ENCODE data around the gene SETBP1.

The SETBP1 gene

DNA sequence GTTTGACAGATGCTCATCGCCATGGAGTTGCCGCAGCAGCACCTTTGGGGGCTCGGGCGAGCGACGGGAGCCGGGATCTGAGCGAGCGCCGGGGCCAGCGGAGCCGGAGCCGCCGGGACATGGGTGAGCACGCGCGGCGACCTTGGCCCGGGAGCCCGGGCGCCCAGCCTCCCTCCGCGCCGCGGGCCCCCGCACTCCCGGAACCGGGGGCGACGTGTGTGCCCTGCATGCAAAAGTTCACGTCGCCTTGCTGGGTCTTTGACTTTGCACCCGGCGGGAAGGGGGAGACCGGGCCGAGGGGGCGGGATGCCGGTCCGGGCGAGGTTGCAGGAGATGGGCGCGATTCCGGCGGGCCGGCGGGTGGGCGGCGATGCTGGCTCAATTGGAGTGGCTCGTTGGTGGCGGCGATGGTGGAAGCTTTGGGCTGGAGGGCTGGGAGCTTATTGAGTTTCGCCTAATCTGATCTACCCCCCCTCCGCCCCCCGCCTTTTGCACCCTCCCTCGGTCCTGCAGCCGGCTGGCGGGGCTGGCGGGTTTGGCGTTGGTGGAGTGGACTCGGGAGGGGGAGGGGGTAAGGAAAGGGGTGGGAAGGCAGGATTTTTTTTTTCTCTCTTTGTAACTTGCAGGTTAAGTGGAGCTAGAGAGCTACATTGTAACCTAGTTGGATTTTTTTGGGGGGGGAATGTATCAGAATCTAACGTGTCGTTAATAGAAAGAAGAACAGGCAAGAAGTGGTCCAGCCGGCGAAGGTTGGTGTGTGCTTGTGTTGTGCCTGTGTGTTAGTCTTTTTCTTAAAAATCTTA, at the start of gene SETBP1:
SETBP1 (plus strand) TSS at position 616 of the 803 bp plus-strand sequence. CDS start 20,459 bp downstream, outside the sequence.
- ATAC-seq = peak; percentile 61
- Mint-ChIP-seq H3K36me3 (no peaks in the 10 kb centered on the region), H3K9me3 (no peaks in the 10 kb centered on the region), H3K27me3 (no peaks in the 10 kb centered on the region), H3K27ac (no peak within 1 kb of the TSS), H3K4me1 (peaks cover 21% of the 10 kb centered on the region), H3K4me3 (no peak within 1 kb of the TSS)

DNA sequence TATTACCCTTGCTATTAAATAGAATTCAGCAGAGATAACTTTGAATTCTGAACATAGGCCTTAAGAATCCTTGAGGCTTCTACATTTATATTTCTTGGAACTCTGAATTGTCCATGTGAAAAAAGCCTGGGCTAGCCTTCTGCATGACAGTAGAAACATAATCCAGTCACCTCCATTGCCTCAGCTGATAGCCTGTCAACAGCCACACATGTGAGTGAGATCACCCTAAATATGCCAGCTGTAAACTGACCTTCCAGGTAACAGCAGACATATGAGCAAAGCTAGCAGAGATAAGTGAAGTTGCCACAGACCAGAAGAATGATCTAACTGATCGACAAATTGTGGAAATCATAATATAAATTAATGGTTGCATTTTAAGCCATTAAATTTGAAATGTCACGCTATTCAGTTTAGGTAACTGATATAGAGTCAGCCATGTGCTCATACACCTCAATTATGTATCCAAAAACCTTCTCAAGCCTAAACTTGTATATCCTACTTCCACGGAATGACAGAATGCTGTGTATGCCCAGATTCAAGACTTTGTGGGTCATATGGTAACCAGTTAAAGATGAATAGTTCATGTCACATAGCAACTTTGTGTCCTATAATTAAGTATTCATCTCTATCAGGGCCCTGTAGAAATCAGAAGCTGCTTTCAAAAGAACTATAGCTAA, 48.1 kb upstream of the SETBP1 start:
- no peak for ATAC-seq
- Mint-ChIP-seq H3K36me3 (no peaks in the 10 kb centered on the region), H3K27me3 (no peaks in the 10 kb centered on the region), H3K4me3 (no peak overlapping the region), H3K27ac (no peak overlapping the region), H3K4me1 (peaks cover 50% of the 10 kb centered on the region), H3K9me3 (peaks cover 7% of the 10 kb centered on the region)

GRCh38 chr18:44635546-44635945, 45.1 kb upstream of the SETBP1 start:
- Mint-ChIP-seq H3K36me3 (no peaks in the 10 kb centered on the region), H3K27ac (no peak overlapping the region), H3K4me3 (no peak overlapping the region), H3K9me3 (peaks cover 7% of the 10 kb centered on the region), H3K27me3 (no peaks in the 10 kb centered on the region), H3K4me1 (peaks cover 34% of the 10 kb centered on the region)
- no peak for ATAC-seq

GRCh38 chr18:44636241-44636640, 44.4 kb upstream of the SETBP1 start:
- peaks cover 30% of the 10 kb centered on the region for H3K4me1 Mint-ChIP-seq
- no peak overlapping the region for H3K4me3 Mint-ChIP-seq
- no peaks in the 10 kb centered on the region for H3K27me3 Mint-ChIP-seq
- ATAC-seq = peak; percentile 79
- no peaks in the 10 kb centered on the region for H3K36me3 Mint-ChIP-seq
- peak overlapping the region; percentile 30 for H3K27ac Mint-ChIP-seq
- peaks cover 5% of the 10 kb centered on the region for H3K9me3 Mint-ChIP-seq

- Mint-ChIP-seq H3K4me3 (no peak overlapping the region), H3K27ac (no peak overlapping the region), H3K36me3 (no peaks in the 10 kb centered on the region), H3K4me1 (peaks cover 29% of the 10 kb centered on the region), H3K27me3 (no peaks in the 10 kb centered on the region), H3K9me3 (no peaks in the 10 kb centered on the region)
- peak; percentile 79 for ATAC-seq
These were observed 43.3 kb upstream of the SETBP1 start for GRCh38 chr18:44637210-44638033.

GRCh38 chr18:44638034-44638540, 42.6 kb upstream of the SETBP1 start:
- Mint-ChIP-seq H3K9me3 (no peaks in the 10 kb centered on the region), H3K27ac (no peak overlapping the region), H3K4me3 (no peak overlapping the region), H3K36me3 (no peaks in the 10 kb centered on the region), H3K27me3 (no peaks in the 10 kb centered on the region), H3K4me1 (peaks cover 29% of the 10 kb centered on the region)
- ATAC-seq = no peak

GRCh38 chr18:44638811-44639210, 41.9 kb upstream of the SETBP1 start:
- Mint-ChIP-seq H3K4me1 (peaks cover 29% of the 10 kb centered on the region), H3K9me3 (no peaks in the 10 kb centered on the region), H3K4me3 (no peak overlapping the region), H3K27ac (no peak overlapping the region), H3K36me3 (no peaks in the 10 kb centered on the region), H3K27me3 (no peaks in the 10 kb centered on the region)
- ATAC-seq = no peak

DNA sequence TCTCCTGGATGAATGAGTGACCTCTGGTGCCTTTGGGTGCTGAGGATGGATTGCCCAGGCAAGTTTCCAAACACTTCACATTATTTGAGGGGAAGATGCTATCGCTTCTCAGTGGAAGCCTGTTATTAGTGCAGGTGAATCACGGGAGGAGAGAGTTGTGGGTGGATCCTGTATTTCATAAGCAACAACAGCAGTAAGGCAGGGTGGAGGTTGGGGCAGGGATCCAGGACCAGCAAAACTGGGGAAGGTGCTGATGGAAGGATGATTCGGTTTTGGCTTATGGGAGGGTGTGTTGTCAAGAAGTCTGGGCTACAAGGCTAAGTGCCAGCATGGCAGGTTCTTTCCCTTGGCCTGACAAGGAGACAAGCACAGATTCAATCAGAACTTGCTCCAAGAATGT, 37.7 kb upstream of the SETBP1 start:
- Mint-ChIP-seq H3K27me3 (no peaks in the 10 kb centered on the region), H3K36me3 (no peaks in the 10 kb centered on the region), H3K9me3 (no peaks in the 10 kb centered on the region), H3K27ac (no peak overlapping the region), H3K4me3 (no peak overlapping the region), H3K4me1 (peaks cover 4% of the 10 kb centered on the region)
- no peak for ATAC-seq

GRCh38 chr18:44651478-44651877, 29.2 kb upstream of the SETBP1 start:
- no peaks in the 10 kb centered on the region for H3K36me3 Mint-ChIP-seq
- no peaks in the 10 kb centered on the region for H3K9me3 Mint-ChIP-seq
- no peak overlapping the region for H3K4me3 Mint-ChIP-seq
- no peaks in the 10 kb centered on the region for H3K4me1 Mint-ChIP-seq
- H3K27ac Mint-ChIP-seq = no peak overlapping the region
- ATAC-seq = no peak
- no peaks in the 10 kb centered on the region for H3K27me3 Mint-ChIP-seq

DNA sequence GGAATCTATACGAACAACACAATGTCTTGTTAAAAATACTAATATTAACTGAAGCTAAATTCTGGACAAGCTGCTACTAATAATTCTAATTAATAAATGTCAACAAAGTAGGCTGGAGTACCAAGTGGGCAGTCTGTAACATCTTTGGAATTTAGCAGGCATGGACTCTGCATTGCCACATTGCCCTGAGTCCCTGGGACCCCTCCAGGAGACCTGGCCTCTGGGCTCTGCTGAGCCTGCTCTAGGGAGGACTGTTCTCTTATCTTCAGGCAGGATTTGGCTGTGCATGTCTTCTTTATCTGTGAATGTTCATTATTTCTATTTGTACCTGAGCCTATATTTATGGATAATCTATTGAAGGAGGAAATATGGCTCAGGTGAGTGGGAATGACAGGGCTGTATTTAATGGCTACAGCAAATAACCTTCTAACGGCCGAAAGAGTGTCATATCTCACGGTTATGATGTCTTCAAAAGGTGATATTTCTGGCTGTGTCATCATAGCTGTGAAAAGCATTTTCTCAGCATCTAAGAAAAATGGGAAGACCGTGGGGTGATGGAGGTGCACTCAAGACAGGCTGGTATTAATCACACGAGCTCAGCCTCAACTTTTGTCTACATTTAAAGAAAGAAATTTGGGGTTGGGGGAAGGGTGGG, 28.6 kb upstream of the SETBP1 start:
- no peaks in the 10 kb centered on the region for H3K27me3 Mint-ChIP-seq
- no peaks in the 10 kb centered on the region for H3K36me3 Mint-ChIP-seq
- no peaks in the 10 kb centered on the region for H3K9me3 Mint-ChIP-seq
- no peaks in the 10 kb centered on the region for H3K4me1 Mint-ChIP-seq
- no peak overlapping the region for H3K4me3 Mint-ChIP-seq
- no peak overlapping the region for H3K27ac Mint-ChIP-seq
- no peak for ATAC-seq

DNA sequence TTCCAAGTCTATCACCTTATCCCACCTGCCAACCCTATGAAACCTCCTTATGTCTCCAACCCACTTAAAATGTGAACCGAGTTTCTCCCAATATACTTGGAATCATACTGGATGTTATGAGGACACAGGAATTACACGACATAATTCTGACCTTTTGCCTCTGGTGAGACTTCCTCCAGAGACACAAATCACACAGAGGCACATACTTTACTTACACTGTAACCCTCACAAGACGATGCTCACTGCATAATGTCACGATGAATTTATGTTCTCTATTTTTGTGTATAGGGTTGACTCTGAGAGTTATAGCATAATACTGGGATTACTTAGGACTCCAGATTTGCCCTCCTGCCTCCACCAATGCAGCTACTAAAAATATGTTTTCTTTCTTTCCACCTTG, 28.0 kb upstream of the SETBP1 start:
- no peak for ATAC-seq
- Mint-ChIP-seq H3K4me1 (no peaks in the 10 kb centered on the region), H3K27me3 (no peaks in the 10 kb centered on the region), H3K4me3 (no peak overlapping the region), H3K36me3 (no peaks in the 10 kb centered on the region), H3K9me3 (no peaks in the 10 kb centered on the region), H3K27ac (no peak overlapping the region)

DNA sequence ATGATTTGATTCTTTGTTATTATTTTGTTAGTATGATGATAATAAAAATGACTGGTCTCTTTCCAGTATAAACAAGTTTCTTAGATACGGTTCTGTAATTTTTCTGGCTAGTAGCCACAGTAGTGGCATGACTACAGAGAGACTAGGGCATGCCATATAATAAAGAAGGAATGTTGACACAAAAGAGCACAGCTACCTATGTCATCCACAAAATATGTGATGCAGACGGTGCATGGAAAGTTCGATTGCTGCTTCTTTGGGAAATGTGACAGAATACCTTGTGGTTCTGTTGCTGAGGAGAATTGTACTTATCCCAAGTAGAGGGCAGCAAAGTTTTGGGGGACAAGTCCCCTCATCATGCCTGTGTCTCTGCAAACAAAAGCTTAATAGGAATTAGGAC, 26.1 kb upstream of the SETBP1 start:
- ATAC-seq = no peak
- Mint-ChIP-seq H3K9me3 (no peaks in the 10 kb centered on the region), H3K4me3 (no peak overlapping the region), H3K36me3 (no peaks in the 10 kb centered on the region), H3K4me1 (no peaks in the 10 kb centered on the region), H3K27ac (no peak overlapping the region), H3K27me3 (no peaks in the 10 kb centered on the region)

DNA sequence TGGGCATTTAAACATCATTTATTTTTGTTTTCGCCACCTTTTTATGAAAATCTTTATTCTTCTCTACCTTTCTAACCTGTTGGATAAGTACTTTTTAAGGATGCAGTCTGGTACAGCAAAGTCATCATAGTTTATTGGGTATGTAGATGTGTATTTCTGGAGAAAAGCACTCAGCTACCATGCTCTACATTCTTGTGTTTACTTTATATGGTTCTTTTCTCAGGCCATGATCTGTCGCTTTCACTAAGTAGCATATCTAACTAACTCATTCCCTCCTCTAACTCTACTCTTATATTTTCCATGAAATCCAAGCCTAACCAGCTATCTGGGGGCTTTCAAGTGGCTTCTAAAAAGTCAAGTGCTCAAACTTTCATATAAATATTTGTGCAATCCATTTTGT, 25.3 kb upstream of the SETBP1 start:
- no peak for ATAC-seq
- Mint-ChIP-seq H3K4me3 (no peak overlapping the region), H3K36me3 (no peaks in the 10 kb centered on the region), H3K27ac (no peak overlapping the region), H3K27me3 (no peaks in the 10 kb centered on the region), H3K4me1 (no peaks in the 10 kb centered on the region), H3K9me3 (no peaks in the 10 kb centered on the region)

DNA sequence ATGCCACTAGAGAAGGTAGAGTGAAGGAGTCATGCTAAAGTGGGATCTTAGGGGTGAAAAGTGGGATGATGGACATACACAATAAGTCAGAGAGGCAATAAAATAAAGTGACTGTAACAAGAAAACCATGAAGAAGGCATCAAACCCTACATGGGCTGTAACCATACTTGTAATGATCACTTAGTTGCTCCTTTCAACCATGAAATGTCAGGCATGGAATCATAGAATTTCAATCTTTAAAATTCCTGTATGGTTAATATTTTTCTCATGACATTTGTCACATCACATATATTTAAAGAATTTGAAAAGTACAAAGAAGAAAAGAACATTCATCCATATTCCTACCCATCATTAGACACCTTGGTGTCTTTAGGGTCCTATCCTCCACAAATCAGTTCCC, 20.9 kb upstream of the SETBP1 start:
- Mint-ChIP-seq H3K27me3 (no peaks in the 10 kb centered on the region), H3K27ac (no peak overlapping the region), H3K9me3 (no peaks in the 10 kb centered on the region), H3K36me3 (no peaks in the 10 kb centered on the region), H3K4me3 (no peak overlapping the region), H3K4me1 (no peaks in the 10 kb centered on the region)
- ATAC-seq = no peak
